ACC112 (cell line): ENCODE data around the gene ELP5.

Source experiments
- H2AFZ ChIP-seq: fragments of 200-600 bp; sonication (generic); one replicate; pipeline ENCODE4 v1.6.0; 2017; ENCODE audit warnings: antibody characterized with exemption, low read length; ENCODE audit not compliant: unreplicated experiment
- H3K27ac ChIP-seq: fragments of 200-600 bp; sonication (generic); 2 replicates; pipeline ENCODE4 v1.5.1; 2014; ENCODE audit warnings: low read depth, mild to moderate bottlenecking, antibody characterized with exemption, low read length, moderate library complexity
- H3K27me3 ChIP-seq: fragments of 200-600 bp; sonication (generic); 2 replicates; pipeline ENCODE4 v1.6.1; 2014; ENCODE audit warnings: mild to moderate bottlenecking, antibody characterized with exemption, low read length, moderate library complexity, mixed read lengths; ENCODE audit not compliant: insufficient read depth
- H3K36me3 ChIP-seq: fragments of 200-600 bp; sonication (generic); 2 replicates; pipeline ENCODE4 v1.6.1; 2016; ENCODE audit warnings: mild to moderate bottlenecking, antibody characterized with exemption, low read length, moderate library complexity, mixed read lengths; ENCODE audit not compliant: insufficient read depth
- H3K4me1 ChIP-seq: fragments of 200-600 bp; sonication (generic); one replicate; pipeline ENCODE4 v1.6.1; 2016; ENCODE audit warnings: low read length, mixed read lengths; ENCODE audit not compliant: insufficient read depth, unreplicated experiment, control insufficient read depth
- H3K4me3 ChIP-seq: fragments of 200-600 bp; sonication (generic); 2 replicates; pipeline ENCODE4 v1.5.1; 2014; ENCODE audit warnings: mild to moderate bottlenecking, low read depth, low read length
- H3K79me2 ChIP-seq: fragments of 200-600 bp; sonication (generic); one replicate; pipeline ENCODE4 v1.6.0; 2016; ENCODE audit warnings: low read length; ENCODE audit not compliant: control insufficient read depth, unreplicated experiment, insufficient read depth

The ELP5 gene, protein sequence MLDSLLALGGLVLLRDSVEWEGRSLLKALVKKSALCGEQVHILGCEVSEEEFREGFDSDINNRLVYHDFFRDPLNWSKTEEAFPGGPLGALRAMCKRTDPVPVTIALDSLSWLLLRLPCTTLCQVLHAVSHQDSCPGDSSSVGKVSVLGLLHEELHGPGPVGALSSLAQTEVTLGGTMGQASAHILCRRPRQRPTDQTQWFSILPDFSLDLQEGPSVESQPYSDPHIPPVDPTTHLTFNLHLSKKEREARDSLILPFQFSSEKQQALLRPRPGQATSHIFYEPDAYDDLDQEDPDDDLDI

DNA sequence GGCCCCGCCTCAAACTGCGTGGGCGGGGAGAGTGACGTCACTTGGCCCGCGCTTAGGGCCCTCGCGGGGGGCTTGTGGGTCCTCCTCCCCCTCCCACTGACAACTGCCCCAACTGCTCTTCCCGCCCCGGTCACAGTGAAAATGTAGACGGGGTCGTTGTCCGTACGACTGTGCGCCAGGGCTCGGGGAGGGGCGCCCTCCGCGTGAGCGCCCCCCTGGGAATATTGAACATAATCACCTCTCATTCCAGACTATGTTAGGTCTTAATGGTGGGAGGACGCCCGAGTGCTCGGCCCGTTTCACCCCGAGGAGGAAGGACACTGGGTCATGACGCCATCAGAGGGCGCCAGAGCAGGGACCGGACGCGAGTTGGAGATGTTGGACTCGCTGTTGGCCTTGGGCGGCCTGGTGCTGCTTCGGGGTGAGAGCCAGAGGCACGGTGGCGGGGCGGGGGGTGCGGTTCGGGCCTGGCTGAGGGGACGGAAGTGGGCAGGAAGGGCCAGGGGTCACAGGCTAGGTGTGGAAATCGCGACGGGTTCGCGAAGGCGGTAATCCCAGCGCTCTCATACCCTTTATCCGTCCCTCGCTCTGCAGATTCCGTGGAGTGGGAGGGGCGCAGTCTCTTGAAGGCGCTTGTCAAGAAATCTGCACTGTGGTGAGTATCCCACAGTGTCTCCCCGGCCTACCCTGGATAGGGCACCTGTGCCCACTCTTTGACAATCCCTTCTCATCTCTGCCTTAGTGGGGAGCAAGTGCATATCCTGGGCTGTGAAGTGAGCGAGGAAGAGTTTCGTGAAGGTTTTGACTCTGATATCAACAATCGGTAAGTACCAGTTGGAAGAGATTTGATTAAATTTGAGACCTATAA is at the start of gene ELP5:
ELP5 (plus strand) TSS at position 40 of the 868 bp plus-strand sequence; CDS start at position 376, 336 bp downstream.
- Histone ChIP-seq H3K4me3 (peak within 1 kb of the TSS; percentile 96), H3K79me2 (peaks cover 58% of the 10 kb centered on the region), H3K4me1 (peaks cover 25% of the 10 kb centered on the region), H3K27me3 (no peaks in the 10 kb centered on the region), H3K36me3 (peaks cover 15% of the 10 kb centered on the region; the same call in 1 of the 2 replicates), H2AFZ (peak within 1 kb of the TSS; percentile 93), H3K27ac (peak within 1 kb of the TSS; percentile 97)

DNA sequence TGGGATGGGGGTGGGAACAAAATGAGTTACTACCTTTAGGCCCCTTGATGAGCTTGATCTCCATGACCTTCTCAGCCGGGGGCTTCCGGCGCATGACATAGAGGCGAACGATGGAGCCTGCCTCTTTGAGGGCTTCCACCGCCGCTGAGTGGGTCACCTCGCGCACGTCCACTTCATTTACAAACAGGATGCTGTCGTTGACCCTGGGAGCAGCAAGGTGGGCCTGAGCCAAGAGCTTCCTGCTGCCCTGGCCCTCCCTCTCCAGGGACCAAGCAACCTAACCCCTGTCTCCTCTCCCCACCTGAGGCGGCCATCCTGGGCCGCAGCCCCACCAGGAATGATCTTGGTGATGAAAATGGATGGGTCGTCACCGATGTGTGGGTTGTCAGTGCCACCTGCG is 48.6 kb upstream of the ELP5 start:
- Histone ChIP-seq H3K27me3 (no peaks in the 10 kb centered on the region), H3K79me2 (peaks cover 17% of the 10 kb centered on the region), H2AFZ (no peak overlapping the region), H3K4me3 (no peak overlapping the region), H3K27ac (no peak overlapping the region), H3K36me3 (peaks cover 15% of the 10 kb centered on the region), H3K4me1 (peaks cover 23% of the 10 kb centered on the region)

DNA sequence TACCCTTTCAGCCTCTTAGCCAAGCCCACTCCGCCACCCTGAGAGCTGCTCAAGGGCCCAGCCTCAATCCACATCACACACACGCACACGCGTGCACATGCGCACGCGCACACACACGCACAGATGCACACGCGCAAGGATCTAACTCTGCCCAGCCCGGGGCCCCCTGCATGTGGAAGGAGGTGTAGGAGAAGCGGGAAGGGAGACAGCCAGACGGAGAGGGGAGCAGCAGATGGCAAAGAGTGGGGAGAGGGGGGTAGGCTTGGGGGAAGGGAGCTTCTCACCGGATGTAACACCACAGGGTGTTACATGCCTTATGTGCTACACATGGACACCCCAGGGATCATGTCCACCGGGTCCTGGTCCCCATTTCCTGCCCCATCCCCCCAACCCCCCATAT is 47.7 kb upstream of the ELP5 start:
- Histone ChIP-seq H3K27ac (peak overlapping the region; percentile 68; the same call in 1 of the 2 replicates), H3K36me3 (peaks cover 15% of the 10 kb centered on the region), H3K4me3 (peak overlapping the region; percentile 75)

DNA sequence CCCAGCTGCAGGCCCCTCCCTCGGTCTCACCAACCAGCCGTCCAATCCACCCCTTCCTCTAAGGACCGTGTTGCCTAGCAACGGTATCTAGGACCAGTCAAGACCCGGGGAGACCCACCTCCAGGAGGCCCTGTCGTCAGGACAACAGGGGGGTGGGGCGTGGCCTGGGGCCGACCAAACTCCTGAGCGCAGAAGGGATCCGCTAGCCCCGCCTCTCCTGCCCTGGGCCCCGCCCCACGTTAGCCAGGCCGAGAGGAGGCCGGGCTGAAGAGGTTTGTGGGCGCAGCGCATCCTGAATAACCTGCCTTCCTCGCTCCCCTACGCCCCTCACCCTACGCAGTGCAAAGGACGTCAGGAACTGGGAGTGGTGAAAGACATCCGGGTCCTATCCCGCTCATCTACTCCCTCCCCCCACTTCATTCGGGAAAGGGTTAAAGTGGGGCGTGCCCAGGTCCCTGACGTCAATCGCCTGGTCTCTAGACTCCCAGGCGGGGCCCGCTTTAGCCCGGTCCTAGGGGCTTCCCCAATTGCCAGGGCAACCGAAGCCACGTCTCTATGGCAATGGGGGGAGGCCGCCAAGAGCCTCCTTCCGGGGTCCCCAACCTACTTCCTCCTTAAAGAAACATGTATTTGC is 47.1 kb upstream of the ELP5 start:
- Histone ChIP-seq H3K79me2 (peaks cover 28% of the 10 kb centered on the region), H3K27ac (peak overlapping the region; percentile 68), H2AFZ (peak overlapping the region; percentile 69), H3K4me1 (peaks cover 23% of the 10 kb centered on the region), H3K4me3 (peak overlapping the region; percentile 75), H3K27me3 (no peaks in the 10 kb centered on the region), H3K36me3 (peaks cover 15% of the 10 kb centered on the region)

More for the DNA sequence above, 47.7 kb upstream of the ELP5 start:
- peaks cover 23% of the 10 kb centered on the region for H3K4me1 ChIP-seq
- H2AFZ ChIP-seq: no peak overlapping the region
- peaks cover 26% of the 10 kb centered on the region for H3K79me2 ChIP-seq
- H3K27me3 ChIP-seq: no peaks in the 10 kb centered on the region

DNA sequence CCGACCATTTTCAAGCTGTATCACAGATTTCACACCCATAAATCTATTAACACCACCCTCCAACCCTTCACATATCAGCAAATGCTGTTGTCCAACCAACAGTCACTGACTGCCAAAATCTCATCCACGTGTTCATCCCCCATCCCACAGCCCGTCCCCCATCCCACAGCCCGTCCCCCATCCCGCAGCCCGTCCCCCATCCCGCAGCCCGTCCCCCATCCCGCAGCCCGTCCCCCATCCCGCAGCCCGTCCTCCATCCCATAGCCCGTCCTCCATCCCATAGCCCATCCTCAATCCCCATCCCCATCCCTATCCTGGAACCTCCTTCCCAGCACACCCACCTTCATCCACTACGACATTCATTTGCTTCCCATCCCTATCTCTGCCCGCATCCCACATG is 46.5 kb upstream of the ELP5 start:
- Histone ChIP-seq H3K4me3 (peak overlapping the region; percentile 75), H3K27ac (peak overlapping the region; percentile 68), H3K79me2 (peaks cover 34% of the 10 kb centered on the region), H3K36me3 (peaks cover 12% of the 10 kb centered on the region), H3K27me3 (no peaks in the 10 kb centered on the region), H3K4me1 (peaks cover 23% of the 10 kb centered on the region), H2AFZ (peak overlapping the region; percentile 38)

DNA sequence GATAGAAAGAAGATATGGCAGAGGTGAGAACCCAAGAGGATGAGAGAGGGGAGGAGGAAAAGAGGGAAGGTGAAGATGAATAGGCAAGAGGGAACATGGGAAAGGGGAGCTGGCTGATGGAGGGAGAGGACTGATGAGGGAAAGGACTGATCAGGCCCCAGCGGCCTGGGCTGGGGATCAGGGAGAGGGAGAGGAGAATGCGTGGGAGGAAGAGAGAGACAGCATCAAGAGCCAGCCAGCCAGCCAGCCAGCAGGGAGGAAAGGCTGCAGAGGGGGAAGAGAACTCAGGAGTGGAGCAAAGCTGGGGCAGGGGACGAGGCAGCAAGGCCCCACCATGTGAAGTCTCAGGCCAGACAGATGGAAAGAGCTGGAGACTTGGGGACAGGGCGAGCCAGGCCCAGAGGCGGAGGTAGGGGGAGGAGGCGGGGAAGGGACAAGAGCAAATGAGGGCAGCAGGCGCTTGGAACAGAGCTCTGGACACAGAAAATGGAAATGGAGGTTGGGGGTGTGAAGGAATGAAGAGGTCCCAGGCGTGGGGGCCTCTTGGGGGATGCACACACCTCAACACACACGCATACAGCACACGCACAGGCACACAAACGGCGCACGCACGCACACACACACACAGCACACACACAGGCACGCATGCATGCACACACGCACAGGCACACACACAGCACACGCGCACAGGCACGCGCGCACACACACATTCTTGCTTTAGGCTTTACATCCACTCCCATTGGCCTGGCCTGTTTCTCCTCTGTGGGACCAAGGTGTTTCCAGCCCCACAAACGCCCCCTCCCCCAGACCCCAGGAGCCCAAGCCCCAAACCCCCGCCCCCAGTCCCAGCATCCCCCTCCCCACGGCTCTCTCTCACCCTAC is 44.7 kb upstream of the ELP5 start:
- H3K4me1 ChIP-seq: peaks cover 23% of the 10 kb centered on the region
- H3K27me3 ChIP-seq: no peaks in the 10 kb centered on the region
- H3K79me2 ChIP-seq: peaks cover 48% of the 10 kb centered on the region
- H2AFZ ChIP-seq: no peak overlapping the region
- no peak overlapping the region for H3K4me3 ChIP-seq
- peaks cover 7% of the 10 kb centered on the region for H3K36me3 ChIP-seq
- no peak overlapping the region for H3K27ac ChIP-seq

DNA sequence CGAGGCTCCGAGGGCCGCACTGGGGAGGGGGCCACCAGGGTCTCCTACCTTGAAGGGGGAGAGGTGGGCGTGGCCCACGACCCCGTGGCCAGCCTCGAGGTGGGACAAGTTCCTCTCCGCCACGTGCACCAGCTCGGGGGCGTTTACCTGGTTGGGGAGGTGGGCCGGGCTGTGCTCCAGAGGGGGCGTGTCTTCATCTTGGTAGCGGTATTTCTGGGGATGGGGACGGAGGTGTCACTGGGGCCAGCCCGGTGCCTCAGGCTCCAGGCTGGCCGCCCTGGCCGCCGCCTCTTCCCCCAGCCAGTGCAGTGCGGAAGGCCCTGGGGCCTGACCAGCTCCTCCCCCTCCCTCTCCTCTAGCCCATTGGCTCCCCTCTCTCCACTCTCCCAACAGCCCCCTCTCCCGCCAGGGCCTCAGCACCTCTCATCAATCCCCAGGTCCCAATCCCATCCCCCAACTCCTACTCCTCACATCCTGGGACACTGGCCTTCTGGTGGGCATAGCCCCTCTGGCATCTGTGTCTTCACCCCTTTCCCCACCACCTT is 43.9 kb upstream of the ELP5 start:
- Histone ChIP-seq H3K27ac (no peak overlapping the region), H3K27me3 (no peaks in the 10 kb centered on the region), H2AFZ (no peak overlapping the region), H3K79me2 (peaks cover 52% of the 10 kb centered on the region), H3K36me3 (no peaks in the 10 kb centered on the region; the same call in 1 of the 2 replicates), H3K4me3 (no peak overlapping the region), H3K4me1 (peaks cover 23% of the 10 kb centered on the region)

DNA sequence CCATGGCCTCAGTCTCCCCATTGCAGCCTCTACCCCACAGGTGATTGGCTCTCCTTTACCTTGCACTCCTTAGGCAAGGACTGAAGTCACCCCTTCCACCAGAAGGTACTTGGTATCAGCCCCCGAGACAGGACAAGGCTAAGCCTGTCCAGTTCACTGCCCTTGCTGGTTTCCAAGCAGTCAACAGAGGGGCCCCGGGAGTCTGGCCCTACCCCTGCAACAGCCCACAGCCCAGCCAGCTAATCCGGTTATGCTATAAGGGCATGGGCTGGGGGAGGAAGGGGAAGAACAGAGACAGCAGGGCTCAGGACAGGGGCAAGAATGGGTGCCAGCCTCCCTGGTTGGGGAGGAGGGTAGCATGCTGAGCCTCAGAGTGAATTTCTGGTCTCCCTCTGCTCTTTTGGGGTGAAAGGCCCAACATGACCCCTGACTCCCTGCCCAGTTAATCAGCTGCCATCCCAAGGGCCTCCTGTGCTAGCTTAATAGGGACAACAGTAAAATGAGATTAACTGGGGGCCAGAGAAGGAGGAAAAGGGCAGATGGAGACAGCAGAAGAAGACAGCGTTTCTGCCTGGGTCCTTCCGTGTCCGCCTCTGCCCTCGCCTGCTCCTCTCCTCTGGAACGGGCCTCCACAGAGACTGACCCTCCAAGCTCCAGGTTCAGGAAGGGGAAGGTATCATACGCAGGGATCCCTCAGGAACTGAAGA is 43.1 kb upstream of the ELP5 start:
- Histone ChIP-seq H3K36me3 (no peaks in the 10 kb centered on the region), H2AFZ (no peak overlapping the region), H3K4me3 (no peak overlapping the region), H3K79me2 (peaks cover 57% of the 10 kb centered on the region), H3K27ac (no peak overlapping the region), H3K4me1 (peaks cover 29% of the 10 kb centered on the region), H3K27me3 (no peaks in the 10 kb centered on the region)

DNA sequence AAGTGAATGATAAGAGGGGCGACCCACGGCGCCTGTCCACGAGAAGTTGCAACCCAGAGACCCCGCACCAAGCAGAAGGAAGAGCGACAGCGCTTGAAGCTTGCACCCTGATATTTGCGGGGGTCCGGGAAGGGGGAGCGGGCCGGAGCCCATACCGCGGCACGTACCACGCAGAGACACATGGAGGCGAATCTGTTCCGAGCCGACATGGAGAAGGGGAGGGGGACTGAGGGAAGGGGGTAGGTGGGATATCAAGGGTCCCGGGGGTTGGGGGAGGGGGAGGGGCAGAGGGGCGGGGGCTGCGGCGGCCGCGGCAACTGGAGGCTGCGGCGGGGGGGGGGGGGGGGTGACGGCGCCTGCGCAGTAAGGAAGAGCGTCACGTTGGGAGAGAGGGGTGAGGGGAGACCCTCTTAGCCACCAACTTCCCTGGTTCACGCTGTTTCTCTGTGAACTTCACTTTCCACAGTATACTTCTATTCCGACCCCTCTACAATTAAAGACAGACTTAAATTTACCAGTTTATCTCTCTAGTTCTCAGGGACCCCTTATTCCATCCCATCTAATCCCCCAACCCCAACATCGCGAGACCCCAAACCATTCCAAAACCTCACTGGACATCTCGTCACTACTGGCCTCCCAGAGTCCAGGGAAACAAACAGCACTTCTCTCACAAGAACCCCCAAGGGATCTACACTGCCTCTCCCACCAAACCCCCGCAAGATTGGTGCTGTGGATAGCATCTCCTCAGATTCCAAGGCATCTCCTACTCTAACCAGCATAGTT is 40.3 kb upstream of the ELP5 start:
- Histone ChIP-seq H3K27ac (no peak overlapping the region), H3K36me3 (no peaks in the 10 kb centered on the region), H3K4me1 (peaks cover 32% of the 10 kb centered on the region), H3K27me3 (no peaks in the 10 kb centered on the region), H2AFZ (no peak overlapping the region), H3K4me3 (no peak overlapping the region), H3K79me2 (peaks cover 63% of the 10 kb centered on the region)
